Stimulated activated memory B cell treated with anti-CD40 and anti-IgM and Interleukin-4, amounts not matched to agents 10 μg/mL and 1 μg/mL and 100 μg/mL, for 72 hours (primary cell): ENCODE data around the gene MRPL47.
"Not testable (repeated sequence)": the region's sequence is repeated elsewhere in the genome, so short reads cannot be mapped to it uniquely, and the experiment has no call there.

Experiments
- ATAC-seq: fragments of 150-1000 bp; cut with Tn5 transposase; 2 replicates; pipeline ENCODE4 v1.10.0; 2021
- H3K27ac Mint-ChIP-seq: one replicate; pipeline ENCODE4 v1.8.0; 2022; ENCODE audit warnings: mild to moderate bottlenecking, mixed read lengths
- H3K27me3 Mint-ChIP-seq: one replicate; pipeline ENCODE4 v1.8.0; 2022; ENCODE audit warnings: mixed read lengths
- H3K36me3 Mint-ChIP-seq: one replicate; pipeline ENCODE4 v1.8.0; 2022; ENCODE audit warnings: mixed read lengths
- H3K4me1 Mint-ChIP-seq: one replicate; pipeline ENCODE4 v1.8.0; 2022; ENCODE audit warnings: mixed read lengths
- H3K4me3 Mint-ChIP-seq: one replicate; pipeline ENCODE4 v1.8.0; 2022; ENCODE audit warnings: mild to moderate bottlenecking, moderate library complexity, mixed read lengths
- H3K9me3 Mint-ChIP-seq: one replicate; pipeline ENCODE4 v1.8.0; 2022; ENCODE audit warnings: mixed read lengths

Gene MRPL47

GRCh38 chr3:179604321-179605078 lies at the start of gene MRPL47, which contains the start of gene NDUFB5:
Gene MRPL47, minus strand, starts transcription at chr3:179604638. Its CDS starts 14 bp downstream, at chr3:179604624.
Gene NDUFB5, plus strand, starts transcription at chr3:179604794. Its CDS starts 22 bp downstream, at chr3:179604816.
- H3K4me1 Mint-ChIP-seq, result peaks cover 45% of the 10 kb centered on the region
- ATAC-seq, result peak; percentile 99
- H3K9me3 Mint-ChIP-seq, result no peaks in the 10 kb centered on the region
- H3K27me3 Mint-ChIP-seq, result no peaks in the 10 kb centered on the region
- H3K4me3 Mint-ChIP-seq, result peak within 1 kb of the TSS; percentile 100
- peaks cover 31% of the 10 kb centered on the region for H3K36me3 Mint-ChIP-seq
- H3K27ac Mint-ChIP-seq, result peak within 1 kb of the TSS; percentile 97

GRCh38 chr3:179653096-179653797 lies 48.8 kb upstream of the MRPL47 start:
- peak; percentile 78 for ATAC-seq
- H3K9me3 Mint-ChIP-seq, result no peaks in the 10 kb centered on the region
- peak overlapping the region; percentile 86 for H3K27ac Mint-ChIP-seq
- H3K36me3 Mint-ChIP-seq, result peaks cover 12% of the 10 kb centered on the region
- H3K27me3 Mint-ChIP-seq, result no peaks in the 10 kb centered on the region
- H3K4me3 Mint-ChIP-seq, result peak overlapping the region; percentile 82
- peaks cover 48% of the 10 kb centered on the region for H3K4me1 Mint-ChIP-seq

GRCh38 chr3:179652447-179653095 lies 48.1 kb upstream of the MRPL47 start, which contains the start of gene USP13:
Gene USP13, plus strand, starts transcription at chr3:179653040. Its CDS starts 186 bp downstream, at chr3:179653226.
- Mint-ChIP-seq H3K4me1 (peaks cover 43% of the 10 kb centered on the region), H3K4me3 (peak within 1 kb of the TSS; percentile 82), H3K9me3 (no peaks in the 10 kb centered on the region), H3K27ac (peak within 1 kb of the TSS; percentile 86), H3K36me3 (peaks cover 12% of the 10 kb centered on the region), H3K27me3 (no peaks in the 10 kb centered on the region)
- ATAC-seq, result peak; percentile 84

GRCh38 chr3:179651687-179652446 lies 47.4 kb upstream of the MRPL47 start:
- H3K36me3 Mint-ChIP-seq, result peaks cover 12% of the 10 kb centered on the region
- H3K27ac Mint-ChIP-seq, result peak overlapping the region; percentile 31
- H3K4me1 Mint-ChIP-seq, result peaks cover 43% of the 10 kb centered on the region
- no peak for ATAC-seq
- no peaks in the 10 kb centered on the region for H3K27me3 Mint-ChIP-seq
- H3K4me3 Mint-ChIP-seq, result peak overlapping the region; percentile 57
- H3K9me3 Mint-ChIP-seq, result no peaks in the 10 kb centered on the region

- no peak overlapping the region for H3K4me3 Mint-ChIP-seq
- no peaks in the 10 kb centered on the region for H3K4me1 Mint-ChIP-seq
- H3K36me3 Mint-ChIP-seq, result no peaks in the 10 kb centered on the region
- no peak overlapping the region for H3K27ac Mint-ChIP-seq
- H3K27me3 Mint-ChIP-seq, result no peaks in the 10 kb centered on the region
- ATAC-seq, result no peak
- H3K9me3 Mint-ChIP-seq, result no peaks in the 10 kb centered on the region
Observed at GRCh38 chr3:179646177-179646576, 41.7 kb upstream of the MRPL47 start.

- not testable (repeated sequence) for H3K9me3 Mint-ChIP-seq, H3K36me3 Mint-ChIP-seq, H3K4me1 Mint-ChIP-seq, H3K27ac Mint-ChIP-seq, H3K27me3 Mint-ChIP-seq, ATAC-seq, H3K4me3 Mint-ChIP-seq
Observed at GRCh38 chr3:179643837-179644236, 39.4 kb upstream of the MRPL47 start.

- Mint-ChIP-seq H3K4me1 (no peaks in the 10 kb centered on the region), H3K27ac (no peak overlapping the region), H3K36me3 (peaks cover 6% of the 10 kb centered on the region), H3K27me3 (no peaks in the 10 kb centered on the region), H3K9me3 (no peaks in the 10 kb centered on the region), H3K4me3 (no peak overlapping the region)
- ATAC-seq, result no peak
Observed at GRCh38 chr3:179642871-179643270, 38.4 kb upstream of the MRPL47 start.

- no peaks in the 10 kb centered on the region for H3K4me1 Mint-ChIP-seq
- H3K36me3 Mint-ChIP-seq, result peaks cover 6% of the 10 kb centered on the region
- H3K4me3 Mint-ChIP-seq, result no peak overlapping the region
- H3K9me3 Mint-ChIP-seq, result no peaks in the 10 kb centered on the region
- no peak for ATAC-seq
- H3K27ac Mint-ChIP-seq, result no peak overlapping the region
- no peaks in the 10 kb centered on the region for H3K27me3 Mint-ChIP-seq
Observed at GRCh38 chr3:179640469-179640868, 36.0 kb upstream of the MRPL47 start.

- no peaks in the 10 kb centered on the region for H3K9me3 Mint-ChIP-seq
- no peak overlapping the region for H3K27ac Mint-ChIP-seq
- no peaks in the 10 kb centered on the region for H3K4me1 Mint-ChIP-seq
- H3K27me3 Mint-ChIP-seq, result no peaks in the 10 kb centered on the region
- no peak overlapping the region for H3K4me3 Mint-ChIP-seq
- peak; percentile 76 for ATAC-seq
- peaks cover 9% of the 10 kb centered on the region for H3K36me3 Mint-ChIP-seq
Observed at GRCh38 chr3:179630753-179631451, 26.5 kb upstream of the MRPL47 start.

- no peaks in the 10 kb centered on the region for H3K4me1 Mint-ChIP-seq
- H3K4me3 Mint-ChIP-seq, result no peak overlapping the region
- H3K27me3 Mint-ChIP-seq, result no peaks in the 10 kb centered on the region
- no peaks in the 10 kb centered on the region for H3K9me3 Mint-ChIP-seq
- H3K27ac Mint-ChIP-seq, result no peak overlapping the region
- peaks cover 62% of the 10 kb centered on the region for H3K36me3 Mint-ChIP-seq
- ATAC-seq, result no peak
Observed at GRCh38 chr3:179624451-179624850, 20.0 kb upstream of the MRPL47 start.

GRCh38 chr3:179622023-179622422 lies 17.6 kb upstream of the MRPL47 start:
- H3K27me3 Mint-ChIP-seq, result no peaks in the 10 kb centered on the region
- no peak overlapping the region for H3K27ac Mint-ChIP-seq
- peaks cover 65% of the 10 kb centered on the region for H3K36me3 Mint-ChIP-seq
- no peaks in the 10 kb centered on the region for H3K9me3 Mint-ChIP-seq
- ATAC-seq, result no peak
- H3K4me1 Mint-ChIP-seq, result no peaks in the 10 kb centered on the region
- no peak overlapping the region for H3K4me3 Mint-ChIP-seq

GRCh38 chr3:179615458-179616173 lies 11.2 kb upstream of the MRPL47 start:
- no peaks in the 10 kb centered on the region for H3K9me3 Mint-ChIP-seq
- peaks cover 14% of the 10 kb centered on the region for H3K4me1 Mint-ChIP-seq
- no peak for ATAC-seq
- no peak overlapping the region for H3K4me3 Mint-ChIP-seq
- no peaks in the 10 kb centered on the region for H3K27me3 Mint-ChIP-seq
- peaks cover 34% of the 10 kb centered on the region for H3K36me3 Mint-ChIP-seq
- no peak overlapping the region for H3K27ac Mint-ChIP-seq

GRCh38 chr3:179613807-179614206 lies 9.4 kb upstream of the MRPL47 start:
- Mint-ChIP-seq H3K9me3 (no peaks in the 10 kb centered on the region), H3K27ac (no peak overlapping the region), H3K27me3 (no peaks in the 10 kb centered on the region), H3K4me3 (no peak overlapping the region), H3K4me1 (peaks cover 30% of the 10 kb centered on the region), H3K36me3 (peaks cover 27% of the 10 kb centered on the region)
- ATAC-seq, result no peak

- Mint-ChIP-seq H3K4me1 (peaks cover 62% of the 10 kb centered on the region), H3K9me3 (no peaks in the 10 kb centered on the region), H3K27ac (peak overlapping the region; percentile 97), H3K36me3 (peaks cover 25% of the 10 kb centered on the region), H3K27me3 (no peaks in the 10 kb centered on the region), H3K4me3 (no peak overlapping the region)
- ATAC-seq, result no peak
Observed at GRCh38 chr3:179610066-179610465, 5.6 kb upstream of the MRPL47 start.
